HS-27A (cell line): ENCODE data around the gene LPCAT2.
"Not testable (repeated sequence)": the region's sequence is repeated elsewhere in the genome, so short reads cannot be mapped to it uniquely, and the experiment has no call there.

ENCODE experiments used
- DNase-seq: peaks from one replicate; pipeline ENCODE4 v3.0.0-alpha.2; 2012; ENCODE audit warnings: low read depth, missing footprints

The LPCAT2 gene

GRCh38 chr16:55605754-55606336 is 97.0 kb downstream of the LPCAT2 start:
- DNase-seq = no peak

GRCh38 chr16:55613613-55614335 is 104.9 kb downstream of the LPCAT2 start:
- no peak for DNase-seq

- DNase-seq = no peak
Observed at GRCh38 chr16:55615071-55615470, 106.2 kb downstream of the LPCAT2 start.

- not testable (repeated sequence) for DNase-seq
Observed at GRCh38 chr16:55615670-55616069, 106.8 kb downstream of the LPCAT2 start.

GRCh38 chr16:55621771-55622170 is 112.9 kb downstream of the LPCAT2 start:
- DNase-seq = no peak

GRCh38 chr16:55622272-55622671 is 113.4 kb downstream of the LPCAT2 start:
- DNase-seq = no peak

GRCh38 chr16:55622930-55623561 is 114.2 kb downstream of the LPCAT2 start:
- no peak for DNase-seq

- DNase-seq = no peak
Observed at GRCh38 chr16:55623640-55624039, 114.8 kb downstream of the LPCAT2 start.

GRCh38 chr16:55624696-55625095 is 115.8 kb downstream of the LPCAT2 start:
- DNase-seq = no peak

- DNase-seq = no peak
Observed at GRCh38 chr16:55625843-55626242, 117.0 kb downstream of the LPCAT2 start.

- no peak for DNase-seq
Observed at GRCh38 chr16:55628306-55628968, 119.6 kb downstream of the LPCAT2 start.

GRCh38 chr16:55630774-55631173 is 121.9 kb downstream of the LPCAT2 start:
- DNase-seq = no peak

- DNase-seq = no peak
Observed at GRCh38 chr16:55632259-55632658, 123.4 kb downstream of the LPCAT2 start.

GRCh38 chr16:55634193-55634592 is 125.3 kb downstream of the LPCAT2 start:
- DNase-seq = no peak
